GM21619 (cell line): ENCODE results near the gene KNL1.
A peak's percentile ranks its signal among the peaks of the same experiment; 100 is the strongest.

Experiments
- ATAC-seq: cut with Tn5 transposase; IDR thresholded peaks from one replicate; pipeline ENCODE4 v1.9.1; 2021; ENCODE audit not compliant: unreplicated experiment

The KNL1 gene

GRCh38 chr15:40582726-40583246 is 11.3 kb upstream of the KNL1 start:
- no peak for ATAC-seq

DNA sequence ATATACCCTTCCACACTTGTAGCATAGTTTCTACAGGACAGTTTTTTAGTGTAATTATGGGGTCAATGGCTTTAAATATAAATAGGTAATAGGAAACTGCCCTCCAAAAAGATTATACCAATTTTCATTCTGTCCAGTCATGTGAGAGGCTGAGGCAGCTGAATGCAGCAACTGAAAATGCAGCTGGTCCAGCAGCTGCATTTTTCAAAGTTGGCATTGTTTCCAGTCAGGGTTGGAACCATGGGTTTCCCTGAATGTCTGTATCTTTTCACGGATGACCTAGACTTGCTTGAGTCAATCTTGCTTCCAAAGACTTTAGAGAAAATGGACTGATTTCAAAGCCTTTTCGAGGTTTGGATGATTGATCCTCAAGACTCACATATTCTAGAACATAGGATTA is 9.9 kb upstream of the KNL1 start:
- no peak for ATAC-seq

GRCh38 chr15:40590667-40591050 is 3.4 kb upstream of the KNL1 start:
- no peak for ATAC-seq

- no peak for ATAC-seq
Observed at GRCh38 chr15:40591389-40591788, 2.7 kb upstream of the KNL1 start.

DNA sequence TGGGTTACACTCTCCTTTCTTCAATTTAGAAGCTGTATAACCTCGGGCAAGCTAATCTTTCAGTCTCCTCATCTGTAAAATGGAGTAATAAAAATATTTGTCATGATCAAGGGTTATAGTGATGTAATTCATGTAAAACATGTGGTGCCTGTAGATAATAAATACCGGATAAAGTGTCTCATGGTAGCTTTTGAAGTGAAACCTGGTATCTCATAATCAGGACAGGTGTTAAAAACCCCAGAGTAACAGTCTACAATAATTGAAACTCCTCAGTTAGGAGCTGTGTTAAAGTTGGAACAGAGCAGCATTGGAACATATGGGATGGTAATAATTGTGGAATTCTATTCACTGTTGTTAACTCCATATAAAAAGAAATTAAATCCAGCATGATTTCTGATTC is 884 bp upstream of the KNL1 start:
- no peak for ATAC-seq

GRCh38 chr15:40594429-40594836 is 384 bp downstream of the KNL1 start:
- peak; percentile 48 for ATAC-seq

- ATAC-seq, result no peak
Observed at GRCh38 chr15:40595219-40595618, 1.2 kb downstream of the KNL1 start.

DNA sequence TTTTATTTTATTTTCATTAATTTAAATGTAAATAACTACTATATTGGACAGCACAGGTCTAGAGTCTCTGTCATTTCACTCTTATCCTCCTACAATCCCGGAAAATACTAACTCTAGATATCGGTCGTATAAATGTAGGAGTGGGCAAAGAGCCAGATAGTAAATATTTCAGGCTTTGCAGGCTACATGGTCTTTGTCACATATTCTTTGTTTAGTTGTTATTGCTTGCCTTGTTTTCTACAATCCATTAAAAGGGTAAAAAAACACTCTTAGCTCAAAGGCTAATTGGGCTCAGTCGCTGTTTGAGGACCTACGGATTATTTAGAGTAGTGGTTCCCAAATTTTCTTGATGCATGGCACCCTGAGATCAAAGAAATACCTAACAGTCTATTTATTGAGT is 1.7 kb downstream of the KNL1 start:
- ATAC-seq, result no peak

- no peak for ATAC-seq
Observed at GRCh38 chr15:40597024-40597423, 3.0 kb downstream of the KNL1 start.

GRCh38 chr15:40598126-40598525 is 4.1 kb downstream of the KNL1 start:
- ATAC-seq, result no peak

GRCh38 chr15:40598672-40599071 is 4.6 kb downstream of the KNL1 start:
- ATAC-seq, result no peak

GRCh38 chr15:40600956-40601355 is 6.9 kb downstream of the KNL1 start:
- no peak for ATAC-seq

DNA sequence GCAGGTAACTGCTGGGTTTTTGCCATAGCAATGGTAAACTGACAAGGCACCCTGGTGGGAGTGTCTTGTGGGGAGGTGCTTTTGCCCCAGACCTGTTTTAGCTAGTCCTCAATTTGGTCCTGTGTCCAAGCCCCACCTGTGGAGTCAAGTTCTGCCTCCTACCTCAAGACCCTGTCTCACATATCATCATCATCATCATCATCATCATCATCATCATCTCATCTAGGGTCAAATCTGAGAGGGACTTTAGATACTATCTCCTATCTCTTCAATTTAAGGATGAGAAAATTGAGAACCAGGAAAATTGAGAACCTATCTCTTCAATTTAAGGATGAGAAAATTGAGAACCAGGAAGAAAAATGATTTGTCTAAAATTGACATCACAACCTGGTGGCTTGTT is 9.9 kb downstream of the KNL1 start:
- no peak for ATAC-seq

GRCh38 chr15:40613080-40613479 is 19.0 kb downstream of the KNL1 start:
- ATAC-seq, result no peak

DNA sequence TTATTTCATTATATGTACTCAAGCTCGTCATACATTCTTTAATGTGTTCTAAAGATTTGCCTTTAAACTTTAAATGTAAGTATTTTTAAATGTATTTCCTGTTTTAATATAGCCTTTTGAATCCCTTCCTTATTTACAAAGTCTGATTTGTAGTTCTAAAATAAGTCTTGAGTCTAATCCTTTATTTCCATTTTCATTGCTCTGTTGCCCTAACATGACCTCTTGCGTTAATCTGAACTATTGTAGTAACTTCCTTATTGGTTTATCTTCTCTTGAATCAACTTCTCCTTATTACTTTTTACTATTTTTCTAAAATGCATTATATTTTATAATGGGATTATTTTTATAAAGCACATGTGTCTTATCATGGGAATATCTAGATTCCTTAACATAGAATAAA is 24.0 kb downstream of the KNL1 start:
- no peak for ATAC-seq

- no peak for ATAC-seq
Observed at GRCh38 chr15:40618906-40619305, 24.9 kb downstream of the KNL1 start.

GRCh38 chr15:40623361-40623760 is 29.3 kb downstream of the KNL1 start:
- no peak for ATAC-seq

- ATAC-seq, result no peak
Observed at GRCh38 chr15:40630313-40630712, 36.3 kb downstream of the KNL1 start.

DNA sequence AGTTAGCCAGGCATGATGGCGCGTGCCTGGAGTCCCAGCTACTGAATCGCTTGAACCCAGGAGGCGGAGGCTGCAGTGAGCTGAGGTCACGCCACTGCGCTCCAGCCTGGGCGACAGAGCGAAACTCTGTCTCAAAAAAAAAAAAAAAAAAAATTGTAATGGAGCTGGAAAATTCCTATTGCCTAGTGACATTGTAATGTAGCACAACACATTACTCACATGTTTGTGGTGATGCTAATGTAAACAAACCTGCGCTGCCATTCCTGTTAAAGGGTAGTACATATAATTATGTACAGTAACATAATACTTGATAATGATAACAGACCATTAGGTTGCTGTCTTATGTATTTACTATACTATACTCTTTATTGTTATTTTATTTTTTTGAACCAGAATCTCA is 39.1 kb downstream of the KNL1 start:
- no peak for ATAC-seq

GRCh38 chr15:40637221-40637745 is 43.2 kb downstream of the KNL1 start:
- no peak for ATAC-seq

DNA sequence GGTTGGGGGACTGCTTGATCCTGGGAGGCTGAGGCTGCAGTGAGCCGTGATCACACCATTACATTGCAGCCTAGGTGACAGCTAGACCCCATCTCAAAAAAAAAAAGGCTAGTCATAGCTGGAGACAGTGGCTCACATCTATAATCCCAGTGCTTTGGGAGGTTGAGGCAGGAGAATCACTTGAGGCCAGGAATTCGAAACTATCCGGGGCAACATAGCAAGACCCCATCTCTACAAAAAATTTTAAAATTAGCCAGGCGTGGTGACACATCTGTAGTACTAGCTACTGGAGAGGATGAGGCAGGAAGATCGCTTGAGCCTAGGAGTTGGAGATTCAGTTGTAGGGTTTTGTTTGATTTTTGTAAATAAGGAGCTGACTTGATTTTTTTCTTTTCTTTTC is 45.6 kb downstream of the KNL1 start:
- no peak for ATAC-seq

DNA sequence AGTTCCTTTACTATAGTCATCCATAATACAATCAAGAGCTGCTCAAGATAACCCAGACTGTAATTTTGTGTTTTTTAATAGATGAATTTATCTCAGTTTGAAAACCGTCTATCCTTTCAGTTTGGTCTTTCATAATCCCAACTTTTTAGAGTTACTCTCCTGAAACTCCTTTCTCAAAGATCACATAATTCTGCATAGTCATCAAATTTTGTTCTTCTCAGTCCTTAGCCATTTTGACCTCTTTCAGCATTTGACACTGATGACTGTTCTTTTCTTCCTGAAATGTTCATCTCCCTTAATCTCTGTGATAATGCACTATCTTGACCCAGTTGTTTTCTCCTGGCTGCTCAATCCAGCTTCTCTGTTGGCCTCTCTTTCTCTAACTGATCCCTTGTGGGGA is 53.5 kb downstream of the KNL1 start:
- no peak for ATAC-seq

DNA sequence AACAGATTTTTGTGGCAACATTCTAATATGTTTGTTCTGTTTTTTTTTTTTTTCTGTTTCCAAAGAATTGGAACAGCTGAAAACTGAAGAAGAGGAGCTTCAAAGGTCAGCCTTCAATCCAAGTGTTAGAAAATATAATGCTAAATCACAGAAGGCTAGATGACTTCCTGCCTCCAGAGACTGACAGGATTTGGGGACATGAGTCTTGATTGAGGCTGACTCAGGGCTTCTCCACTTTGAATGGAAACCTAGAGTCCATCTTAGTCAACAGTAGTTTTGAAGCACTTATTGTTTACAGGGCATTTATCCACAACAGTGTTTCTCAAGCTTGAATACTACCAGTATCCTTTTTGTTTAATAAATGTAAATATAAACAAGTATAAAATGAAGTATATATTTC is 56.4 kb downstream of the KNL1 start:
- no peak for ATAC-seq

- ATAC-seq, result no peak
Observed at GRCh38 chr15:40660686-40661085, 66.6 kb downstream of the KNL1 start.
